Measurements from ENCODE around the gene ENOX1.

ENOX1 gene

DNA sequence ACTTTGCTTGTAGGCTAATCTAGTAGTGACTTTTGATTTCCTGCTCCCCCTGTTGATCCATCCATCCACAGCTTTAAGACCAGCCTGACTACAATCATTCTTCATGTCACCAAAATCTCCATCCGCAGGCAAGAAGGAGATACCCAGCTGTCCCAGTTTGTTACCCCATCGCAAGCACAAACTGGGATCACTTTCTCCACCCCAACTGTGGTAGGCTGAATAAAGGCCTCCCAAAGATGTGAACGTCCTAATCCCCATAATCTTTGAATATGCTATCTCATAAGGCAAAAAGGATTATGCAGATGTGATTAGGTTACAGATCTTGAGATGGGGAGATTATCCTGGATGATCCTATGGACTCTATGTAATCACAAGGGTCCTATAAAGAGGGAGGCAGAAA, 202.0 kb downstream of the ENOX1 start:
- DNase-seq = no peak

DNA sequence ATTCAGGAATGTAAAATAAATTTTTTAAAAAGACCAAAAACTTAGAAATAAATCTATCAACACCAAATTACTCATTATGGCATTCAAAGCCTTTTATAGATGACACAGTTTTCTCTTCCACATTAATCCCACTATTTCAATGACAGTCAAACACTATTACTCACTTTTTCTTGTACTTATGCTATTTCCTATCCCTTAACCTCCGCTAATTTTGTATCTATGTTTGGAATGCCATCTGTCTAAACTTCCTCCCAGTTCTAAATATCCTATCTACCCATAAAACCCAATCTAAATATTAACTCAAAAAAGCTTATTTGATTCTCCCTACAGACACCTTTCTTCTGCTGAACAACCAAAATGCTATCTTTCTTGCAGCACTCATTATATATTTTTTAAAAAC, 203.5 kb downstream of the ENOX1 start:
- no peak for DNase-seq

DNA sequence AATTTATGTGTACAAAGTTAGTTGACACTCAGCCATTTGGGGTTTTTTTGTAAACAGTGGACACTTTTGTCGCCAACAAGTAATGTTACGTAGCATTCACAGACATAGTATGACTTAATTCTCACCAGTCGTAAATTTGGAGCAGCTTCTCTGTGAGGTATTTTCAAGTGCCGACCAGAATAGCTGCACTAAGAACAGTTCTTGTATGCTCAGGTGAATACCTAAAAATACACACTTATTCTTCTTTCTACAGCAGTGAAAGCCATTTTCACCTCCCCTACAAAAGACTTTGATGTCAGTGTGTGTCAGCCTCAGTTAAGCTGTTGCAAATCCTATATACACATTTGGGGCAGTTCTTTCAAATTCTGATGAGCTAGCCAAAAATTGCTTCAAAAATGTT, 206.5 kb downstream of the ENOX1 start:
- no peak for DNase-seq

DNA sequence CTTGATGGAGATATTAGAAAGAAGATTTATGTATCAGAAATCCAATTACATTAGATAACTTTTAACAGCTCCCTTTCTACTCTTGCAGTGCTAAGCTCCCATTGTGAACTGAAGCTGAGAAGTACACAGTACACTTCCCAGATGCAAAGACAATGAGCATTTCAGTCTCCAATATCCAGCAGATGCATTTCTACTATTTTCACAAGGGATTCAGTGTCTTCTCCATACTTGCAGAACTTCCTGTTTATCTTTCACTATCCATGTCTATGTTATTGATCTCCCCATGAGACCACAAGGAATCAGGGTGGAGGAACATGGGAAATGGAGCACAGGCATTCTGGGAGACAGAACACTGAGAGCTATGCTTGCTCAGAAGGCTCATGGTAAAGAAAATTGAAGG, 207.5 kb downstream of the ENOX1 start:
- DNase-seq = no peak

DNA sequence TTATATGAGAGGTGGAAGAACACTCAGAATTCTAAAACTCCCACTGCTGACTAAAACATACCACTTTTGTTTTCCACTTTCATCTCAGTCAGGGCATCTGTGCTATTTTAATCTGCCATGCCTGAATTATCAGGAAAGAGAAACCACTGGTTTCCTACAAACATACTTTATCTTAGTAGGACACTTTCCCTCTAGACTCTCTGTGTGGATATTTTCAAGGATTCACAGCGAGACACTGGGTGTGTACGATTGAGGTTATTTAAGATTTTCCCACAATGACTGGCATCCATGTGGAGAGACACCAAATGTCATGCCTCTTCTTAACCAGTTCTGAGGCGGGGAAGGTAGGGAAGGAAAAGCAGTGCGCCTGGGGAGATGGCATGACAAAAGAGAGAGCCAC, 212.2 kb downstream of the ENOX1 start:
- no peak for DNase-seq

DNA sequence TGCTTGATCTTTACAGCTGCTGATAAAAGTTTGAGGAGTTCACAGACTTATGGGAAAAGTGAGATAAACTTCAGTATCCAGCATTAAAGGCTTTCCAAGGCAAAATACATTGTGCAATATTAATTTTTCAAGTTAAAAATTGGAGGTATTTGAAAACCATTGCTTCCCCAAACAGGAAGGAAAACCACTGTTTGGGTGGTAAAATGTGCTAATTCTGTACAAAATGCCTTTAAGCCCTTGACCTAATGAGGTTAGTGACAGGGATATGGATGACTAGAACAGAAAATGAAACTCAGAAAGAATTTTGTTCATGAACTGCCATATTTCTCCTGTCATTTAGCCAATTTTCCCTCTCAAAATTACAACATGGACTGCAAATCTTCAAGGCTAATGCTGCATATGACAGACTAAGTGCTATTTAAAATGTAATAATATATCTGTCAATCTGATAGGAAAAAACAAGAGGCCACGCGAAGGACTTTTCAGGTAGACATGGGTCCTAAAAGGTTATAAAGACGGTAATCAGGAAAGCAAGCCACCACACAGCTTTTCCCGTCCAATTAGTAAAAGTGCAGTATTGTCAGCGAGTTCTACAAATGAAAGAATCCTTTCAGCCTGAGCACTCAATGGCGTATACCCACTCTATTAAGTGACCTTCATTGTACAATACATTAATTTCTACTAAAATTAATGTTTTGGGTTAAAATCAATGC, 212.8 kb downstream of the ENOX1 start:
- peak; percentile 81 for DNase-seq

DNA sequence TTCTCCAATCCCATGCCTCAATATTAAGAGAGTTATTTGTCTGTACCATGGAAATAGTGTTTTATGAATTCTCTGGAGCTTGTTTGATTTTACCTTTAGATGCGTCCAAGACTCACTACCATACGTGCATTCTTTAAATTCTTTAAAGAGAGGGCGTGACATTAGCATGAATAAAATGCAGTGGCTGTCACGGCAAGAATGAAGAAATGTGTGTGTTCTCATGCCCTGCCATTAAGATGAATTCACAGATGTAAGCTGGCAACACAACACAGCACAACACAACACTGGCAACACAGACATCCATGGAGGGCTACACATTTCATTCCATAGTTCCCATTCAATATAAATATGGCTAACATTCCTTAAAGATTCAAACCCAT, 213.4 kb downstream of the ENOX1 start:
- DNase-seq = no peak

DNA sequence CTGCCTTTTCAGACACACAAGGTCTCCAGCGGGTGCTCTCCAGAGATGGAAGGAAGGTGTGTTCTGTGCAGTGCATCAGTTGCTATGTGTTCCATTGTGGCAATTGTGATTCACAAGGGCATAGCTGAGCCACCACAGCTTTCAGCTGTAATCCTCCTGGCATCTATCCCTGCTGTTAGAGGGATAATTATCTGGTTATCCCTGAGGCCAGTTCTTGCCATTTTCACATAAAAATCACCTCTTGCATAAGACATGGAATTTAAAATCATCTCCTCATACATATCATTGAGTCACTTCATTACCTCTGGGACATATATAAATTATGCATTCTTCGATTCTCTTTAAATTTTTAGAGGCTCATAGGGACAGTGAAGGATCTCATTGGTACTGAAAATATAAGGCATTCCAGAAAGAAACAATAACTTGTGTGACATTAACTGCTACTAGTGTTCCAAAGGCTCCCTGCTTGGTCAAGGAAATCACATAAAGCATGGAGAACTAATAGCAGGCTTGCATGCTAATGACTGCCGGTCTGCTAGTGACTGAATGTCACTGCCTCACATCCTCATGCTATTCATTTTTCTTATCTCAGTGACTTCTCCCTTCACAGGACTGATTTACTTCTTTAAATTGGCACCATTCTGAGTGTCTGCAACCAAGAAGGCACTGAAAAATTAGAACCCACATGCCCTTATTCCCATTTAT, 214.0 kb downstream of the ENOX1 start:
- no peak for DNase-seq

DNA sequence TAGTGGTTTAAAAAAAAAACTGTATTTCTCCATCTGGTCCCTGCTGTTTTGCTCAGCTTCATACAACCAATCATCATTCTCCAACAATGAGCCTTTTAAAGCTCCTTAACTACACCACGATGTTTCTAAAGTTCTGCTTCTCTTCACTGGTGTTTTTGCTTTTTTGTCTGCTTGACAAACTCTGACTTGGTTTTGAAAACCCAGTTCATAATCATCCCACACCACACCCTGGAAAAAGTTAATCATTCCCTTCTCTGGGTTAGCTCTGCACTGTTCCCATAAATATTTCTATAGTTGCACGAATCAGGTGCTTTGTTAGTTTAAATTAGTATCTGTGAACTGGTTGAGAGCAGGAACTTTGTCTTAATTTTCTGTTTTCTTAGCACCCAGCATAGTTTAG, 217.1 kb downstream of the ENOX1 start:
- DNase-seq = no peak

DNA sequence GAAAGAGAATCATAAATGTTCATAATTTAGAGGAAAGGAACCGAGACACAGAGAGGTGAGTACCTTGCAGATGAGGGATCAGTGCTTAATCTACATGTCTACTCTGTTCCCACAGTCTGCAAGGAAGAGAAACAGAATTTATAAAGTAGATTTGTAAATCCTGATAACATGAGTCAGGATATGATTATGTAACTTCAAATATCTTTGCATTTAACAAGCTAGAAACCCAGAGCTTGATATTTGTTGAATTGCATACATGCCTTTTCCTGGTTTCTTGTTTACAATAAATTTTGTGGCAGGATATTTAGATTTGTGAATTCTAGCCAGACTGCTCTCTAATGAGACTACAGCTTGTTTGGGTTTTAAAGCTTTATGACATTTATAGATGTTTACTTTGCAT, 219.2 kb downstream of the ENOX1 start:
- DNase-seq = no peak

DNA sequence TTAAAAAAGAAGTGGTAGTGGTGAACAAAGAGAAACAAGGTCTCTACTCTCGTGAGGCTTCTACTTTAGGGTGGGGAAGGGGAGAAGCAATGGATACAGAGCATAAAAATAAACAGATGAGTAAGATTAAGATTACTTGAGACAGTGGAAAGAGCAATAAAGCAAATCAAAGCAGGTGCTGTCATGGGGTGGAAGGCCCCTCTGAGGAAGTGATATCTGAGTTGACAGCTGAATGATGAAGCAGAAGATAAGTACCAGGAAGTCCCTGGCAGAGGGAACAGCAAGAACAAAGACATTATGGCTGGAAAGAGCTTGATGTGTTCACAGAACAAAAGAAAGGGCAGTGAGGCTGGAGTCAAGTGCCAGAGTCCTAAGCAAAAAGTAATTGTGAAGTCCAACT, 221.8 kb downstream of the ENOX1 start:
- DNase-seq = no peak

DNA sequence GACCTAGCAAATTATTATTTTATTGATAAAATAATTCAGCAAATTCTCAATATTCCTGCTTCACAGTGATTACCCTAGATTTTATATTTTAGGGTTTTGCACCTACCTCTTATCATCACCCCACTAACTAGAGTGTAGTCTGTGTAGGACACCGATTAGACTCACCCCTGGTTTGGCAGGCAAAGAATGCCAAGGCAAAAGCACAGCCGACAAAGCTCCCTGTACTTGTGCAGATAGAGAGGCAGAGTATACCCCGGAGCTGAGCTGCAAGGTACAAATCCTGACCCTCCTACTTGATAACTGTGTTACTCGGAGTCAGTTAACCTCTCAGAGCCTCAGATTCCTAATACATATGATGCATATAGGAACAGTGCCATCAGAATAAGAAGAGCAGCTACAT, 225.7 kb downstream of the ENOX1 start:
- no peak for DNase-seq

DNA sequence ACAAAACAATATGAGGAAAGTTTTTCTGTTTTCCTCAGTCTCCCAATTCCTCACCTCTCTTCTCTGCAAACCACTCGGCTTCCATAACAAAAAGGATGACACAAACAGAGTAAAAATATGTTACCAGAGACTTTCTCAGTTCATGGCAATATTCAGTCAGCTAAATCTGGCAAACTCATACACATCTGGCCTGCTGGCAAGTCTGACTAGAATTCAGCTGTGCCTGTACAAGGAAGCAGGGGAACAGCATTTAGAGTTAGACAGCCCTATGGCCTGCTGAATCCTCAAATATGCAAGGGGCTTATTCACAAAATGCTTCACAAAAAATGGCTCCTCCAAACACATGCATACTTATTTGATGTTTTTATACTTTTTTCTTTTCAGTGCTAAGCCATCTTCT, 227.8 kb downstream of the ENOX1 start:
- DNase-seq = no peak

DNA sequence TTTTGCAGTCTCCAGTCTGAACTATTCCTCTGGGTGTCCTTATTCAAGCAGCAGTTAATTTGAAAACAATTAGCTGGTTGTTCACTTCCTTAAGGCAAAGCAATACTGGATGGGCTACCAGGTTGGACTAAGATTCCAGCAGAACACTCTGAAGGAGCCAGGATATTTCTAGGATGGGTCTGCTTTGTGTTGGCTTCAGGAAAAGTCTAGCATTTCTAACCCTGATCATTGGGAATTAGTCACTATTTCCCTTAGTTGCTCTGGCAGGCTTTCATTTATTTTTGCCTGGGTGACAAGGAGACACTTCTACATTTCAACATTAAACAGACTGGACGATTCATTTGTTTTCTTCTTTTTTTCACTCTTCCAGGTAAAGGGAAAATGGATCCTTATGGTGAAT, 228.4 kb downstream of the ENOX1 start:
- DNase-seq = no peak

DNA sequence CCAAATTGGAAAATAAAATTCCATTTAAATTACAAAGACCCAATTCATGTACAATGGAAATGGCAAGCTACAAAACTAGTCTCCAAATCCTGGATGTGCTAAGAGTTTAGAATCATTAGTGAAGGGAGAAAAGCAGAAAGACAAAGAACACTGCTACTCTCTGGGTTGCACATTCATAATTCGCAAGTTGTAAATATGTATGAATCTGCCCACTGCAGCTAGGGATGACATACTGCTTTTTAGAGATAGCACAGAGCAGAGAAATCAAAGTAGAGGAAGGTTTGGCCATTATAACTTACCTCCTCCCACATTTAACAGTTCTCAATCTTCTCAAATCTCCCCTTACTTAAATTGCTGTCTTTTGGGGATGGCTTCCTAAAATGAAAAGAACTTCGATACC, 231.1 kb downstream of the ENOX1 start:
- no peak for DNase-seq

DNA sequence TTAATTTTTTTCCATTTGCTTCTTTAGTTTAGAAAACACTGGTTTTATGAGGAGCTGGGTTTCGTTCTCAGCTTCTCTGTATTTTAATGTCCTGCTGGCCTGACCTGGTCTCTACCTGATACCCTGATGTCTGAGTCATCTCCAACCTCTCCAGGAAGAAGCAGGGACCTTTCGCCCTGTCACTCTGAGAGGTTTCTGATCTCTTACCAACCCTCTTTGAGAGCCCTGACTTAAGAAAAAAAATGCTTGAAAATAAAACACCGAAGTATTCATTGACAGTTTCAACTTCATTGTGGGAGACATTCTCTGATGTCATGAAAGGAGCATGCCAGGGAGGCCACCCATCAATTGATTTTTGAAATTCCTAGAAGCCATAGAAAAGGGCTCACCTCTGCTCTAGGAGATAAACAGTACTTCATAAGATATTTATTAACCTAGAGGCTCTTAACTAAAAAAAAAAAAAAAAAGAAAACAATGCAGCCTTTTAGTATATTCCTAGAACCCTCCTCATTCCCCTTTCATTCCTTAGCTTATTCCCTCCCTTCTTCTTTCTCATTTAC, 234.8 kb downstream of the ENOX1 start:
- DNase-seq = no peak

DNA sequence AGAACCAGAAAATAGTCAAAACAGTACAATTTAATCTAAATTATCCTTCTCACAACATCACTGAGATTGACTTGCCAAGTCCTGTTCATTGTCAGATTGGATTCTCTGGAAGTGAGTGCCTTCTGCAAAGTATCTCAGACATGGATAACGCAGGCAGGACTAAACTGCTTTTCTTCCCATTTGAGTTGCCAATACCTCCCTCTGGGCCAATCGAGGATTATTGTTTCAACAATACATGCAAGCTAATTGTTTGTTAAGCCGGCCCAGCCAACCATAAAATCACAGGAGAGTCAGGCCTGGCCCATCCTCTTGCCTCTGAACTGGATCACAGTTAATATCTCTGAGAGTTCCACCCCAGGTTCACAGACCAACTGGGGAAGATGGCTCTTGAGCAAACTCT, 240.0 kb downstream of the ENOX1 start:
- no peak for DNase-seq

DNA sequence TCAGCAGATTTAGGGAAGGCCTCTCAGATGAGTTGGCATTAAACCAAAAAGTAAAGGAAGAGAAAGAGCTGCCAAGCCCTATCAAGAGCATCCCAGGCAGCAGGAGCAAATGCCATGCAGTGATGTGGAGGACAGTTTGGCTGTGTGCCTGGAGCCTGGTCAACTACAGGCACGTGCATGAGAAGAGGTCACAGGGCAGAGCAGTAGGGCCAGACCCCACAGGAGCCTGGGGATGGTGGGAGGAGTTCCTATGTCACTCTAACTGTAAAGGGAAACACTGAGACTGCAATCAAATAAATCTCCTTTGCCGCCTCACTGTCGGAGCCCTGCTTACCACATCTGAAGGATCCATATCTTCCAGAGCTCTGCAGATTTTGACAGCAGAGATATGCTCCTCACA, 240.5 kb downstream of the ENOX1 start:
- DNase-seq = no peak

DNA sequence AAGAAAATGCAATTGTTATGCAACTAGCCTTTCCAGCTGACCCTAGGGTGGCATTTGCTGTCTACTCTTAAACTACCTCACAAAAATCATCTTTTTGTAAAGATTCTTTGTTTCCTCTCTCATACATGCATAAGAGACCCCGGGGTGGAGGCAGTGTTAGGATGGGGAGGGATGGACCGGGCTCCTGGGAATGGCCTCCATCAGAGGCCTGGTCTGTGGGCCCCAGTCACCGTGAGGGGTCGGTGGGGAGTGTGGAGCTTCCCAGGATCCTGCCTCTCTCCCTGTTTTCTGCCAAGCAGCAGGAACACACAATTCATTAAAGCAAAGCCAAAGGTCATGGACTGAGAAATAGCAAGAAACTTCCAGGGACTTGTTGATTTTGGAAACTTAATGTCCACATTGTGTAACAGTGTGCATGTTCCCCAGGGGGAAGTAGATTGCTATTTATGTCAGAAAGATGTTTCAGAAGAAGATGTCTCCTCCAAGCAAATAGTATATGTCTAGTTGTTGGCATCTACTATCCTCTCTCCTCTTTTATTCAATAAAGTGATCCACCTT, 241.4 kb downstream of the ENOX1 start:
- no peak for DNase-seq

DNA sequence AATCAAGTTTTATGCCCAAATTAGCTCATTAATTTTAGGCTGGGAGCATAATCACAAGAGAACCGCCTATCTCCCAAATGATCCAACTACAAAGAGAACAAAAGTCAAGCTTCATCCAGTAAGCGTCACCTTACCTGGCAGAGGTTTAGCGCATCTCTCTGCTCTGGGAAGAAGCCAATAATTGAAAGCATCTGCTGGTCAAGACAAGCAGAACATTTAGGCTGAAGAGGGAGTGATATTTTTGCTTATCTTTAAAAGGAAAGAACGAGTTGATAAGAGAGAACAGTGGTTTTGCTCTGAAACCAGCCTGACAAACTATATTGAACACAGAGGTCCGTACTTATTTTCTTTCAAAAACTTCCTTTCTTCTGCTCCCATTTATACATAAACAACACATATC, 242.1 kb downstream of the ENOX1 start:
- no peak for DNase-seq

DNA sequence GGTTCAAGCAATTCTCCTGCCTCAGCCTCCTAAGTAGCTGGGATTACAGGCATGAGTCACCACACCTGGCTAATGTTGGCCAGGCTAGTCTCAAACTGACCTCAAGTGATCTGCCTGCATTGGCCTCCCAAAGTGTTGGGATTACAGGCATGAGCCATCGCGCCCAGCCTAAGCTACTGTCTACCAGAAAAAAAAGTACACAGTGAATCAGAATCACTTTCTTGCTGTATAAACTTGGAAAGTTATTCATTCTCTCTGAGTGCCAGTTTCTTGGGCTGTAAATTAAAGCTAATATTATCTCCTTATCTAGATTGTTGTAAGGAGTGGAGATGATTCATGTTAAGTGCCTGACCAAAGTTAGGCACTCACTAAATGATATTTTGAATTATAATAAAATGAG, 242.8 kb downstream of the ENOX1 start:
- no peak for DNase-seq

DNA sequence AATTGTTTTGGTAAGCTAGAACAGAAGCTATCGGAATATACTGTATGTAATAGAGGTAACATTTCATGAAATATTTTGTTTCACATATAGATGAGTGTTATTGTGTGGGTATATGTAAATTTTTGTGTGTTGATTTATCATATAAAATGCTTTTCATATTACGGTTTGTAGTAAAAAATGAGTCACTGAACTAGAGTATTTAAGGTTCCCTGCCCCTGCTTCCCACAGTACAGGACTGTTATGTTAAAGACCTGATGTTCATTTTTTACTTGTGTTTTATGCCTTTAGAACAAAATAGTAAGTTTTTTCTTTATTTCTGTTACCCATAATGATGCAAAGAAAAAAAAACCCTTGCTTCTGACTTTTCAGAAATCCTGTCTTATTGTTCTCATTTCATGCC, 243.4 kb downstream of the ENOX1 start:
- DNase-seq = no peak

DNA sequence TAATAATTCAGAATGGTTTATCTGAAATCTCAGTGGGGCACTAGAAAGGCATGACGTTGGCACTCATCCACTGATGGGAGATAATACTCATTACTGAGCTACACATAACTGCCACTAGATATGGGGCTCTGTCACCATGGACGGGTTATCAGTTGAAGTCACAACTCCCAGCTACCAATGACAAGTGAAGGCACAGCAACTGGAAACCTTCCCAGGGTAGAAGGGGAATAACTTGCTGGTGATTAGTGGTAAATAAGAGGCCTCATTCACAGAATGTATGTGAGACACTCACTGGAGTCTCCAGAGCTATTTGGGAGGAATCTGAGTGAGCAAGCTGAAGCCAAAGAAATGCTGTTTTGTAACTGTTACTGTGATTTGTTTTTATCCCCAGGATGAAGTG, 249.6 kb downstream of the ENOX1 start:
- DNase-seq = no peak

DNA sequence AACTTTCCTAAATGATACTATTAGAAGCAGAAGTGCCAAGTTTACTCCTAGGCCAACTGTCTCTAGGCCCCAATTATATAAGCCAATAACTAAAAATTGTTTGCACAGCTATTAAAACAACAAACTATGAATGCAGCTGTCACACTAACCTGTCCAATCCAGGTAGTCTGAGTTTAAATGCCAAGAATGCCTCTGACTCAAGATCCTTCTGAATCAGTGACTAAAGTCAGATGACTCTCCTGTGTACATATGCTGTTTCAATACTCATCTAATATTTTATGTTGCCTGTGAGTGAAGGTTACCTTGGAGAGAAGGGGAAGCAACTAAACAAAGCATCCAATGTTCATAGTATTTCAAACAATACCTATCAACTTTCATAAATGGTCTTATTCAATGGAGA, 257.0 kb downstream of the ENOX1 start:
- DNase-seq = no peak

Data from MV-4-11 (cell line).